Hippocampal formation (tissue), 2 donors: ENCODE data around the gene ULK1.

Source experiments
- DNase-seq, 2 donors: peaks; one replicate each; lab custom pipeline; 2025; lab: John Stamatoyannopoulos, UW

ULK1 gene

GRCh38 chr12:131908092-131909080, 14.0 kb downstream of the ULK1 start:
- no peak for DNase-seq

GRCh38 chr12:131909081-131909751, 14.8 kb downstream of the ULK1 start:
- no peak for DNase-seq

- DNase-seq: no peak
Measured at GRCh38 chr12:131909752-131910219, 15.4 kb downstream of the ULK1 start.

- no peak for DNase-seq
Measured at GRCh38 chr12:131910302-131911027, 16.0 kb downstream of the ULK1 start.

- DNase-seq: no peak
Measured at GRCh38 chr12:131911028-131911650, 16.7 kb downstream of the ULK1 start.

GRCh38 chr12:131911851-131912477, 17.5 kb downstream of the ULK1 start:
- no peak for DNase-seq

- DNase-seq: no peak
Measured at GRCh38 chr12:131912518-131913274, 18.3 kb downstream of the ULK1 start.

GRCh38 chr12:131913666-131914065, 19.2 kb downstream of the ULK1 start:
- DNase-seq: no peak

- DNase-seq: no peak
Measured at GRCh38 chr12:131914179-131914702, 19.8 kb downstream of the ULK1 start.

GRCh38 chr12:131915000-131915689, 20.7 kb downstream of the ULK1 start:
- DNase-seq: no peak

GRCh38 chr12:131915823-131916222, 21.4 kb downstream of the ULK1 start:
- no peak for DNase-seq

- no peak for DNase-seq
Measured at GRCh38 chr12:131916306-131917138, 22.1 kb downstream of the ULK1 start.

- no peak for DNase-seq
Measured at GRCh38 chr12:131917139-131917710, 22.8 kb downstream of the ULK1 start.

- no peak for DNase-seq
Measured at GRCh38 chr12:131917711-131918306, 23.4 kb downstream of the ULK1 start.

- no peak for DNase-seq
Measured at GRCh38 chr12:131918311-131919050, 24.1 kb downstream of the ULK1 start.

- no peak for DNase-seq
Measured at GRCh38 chr12:131919051-131919347, 24.6 kb downstream of the ULK1 start.

GRCh38 chr12:131919366-131920156, 25.1 kb downstream of the ULK1 start:
- no peak for DNase-seq
